NCI-H526 (cell line): ENCODE measurements around the gene PPT2.
"Not testable (repeated sequence)": the region's sequence is repeated elsewhere in the genome, so short reads cannot be mapped to it uniquely, and the experiment has no call there.

Experiments used
- DNase-seq, 2 experiments: peaks; one replicate each; lab custom pipeline; 2025; lab: John Stamatoyannopoulos, UW

PPT2 gene

GRCh38 chr6:32127409-32127716 lies 26.6 kb upstream of the PPT2 start:
- no peak for DNase-seq

DNA sequence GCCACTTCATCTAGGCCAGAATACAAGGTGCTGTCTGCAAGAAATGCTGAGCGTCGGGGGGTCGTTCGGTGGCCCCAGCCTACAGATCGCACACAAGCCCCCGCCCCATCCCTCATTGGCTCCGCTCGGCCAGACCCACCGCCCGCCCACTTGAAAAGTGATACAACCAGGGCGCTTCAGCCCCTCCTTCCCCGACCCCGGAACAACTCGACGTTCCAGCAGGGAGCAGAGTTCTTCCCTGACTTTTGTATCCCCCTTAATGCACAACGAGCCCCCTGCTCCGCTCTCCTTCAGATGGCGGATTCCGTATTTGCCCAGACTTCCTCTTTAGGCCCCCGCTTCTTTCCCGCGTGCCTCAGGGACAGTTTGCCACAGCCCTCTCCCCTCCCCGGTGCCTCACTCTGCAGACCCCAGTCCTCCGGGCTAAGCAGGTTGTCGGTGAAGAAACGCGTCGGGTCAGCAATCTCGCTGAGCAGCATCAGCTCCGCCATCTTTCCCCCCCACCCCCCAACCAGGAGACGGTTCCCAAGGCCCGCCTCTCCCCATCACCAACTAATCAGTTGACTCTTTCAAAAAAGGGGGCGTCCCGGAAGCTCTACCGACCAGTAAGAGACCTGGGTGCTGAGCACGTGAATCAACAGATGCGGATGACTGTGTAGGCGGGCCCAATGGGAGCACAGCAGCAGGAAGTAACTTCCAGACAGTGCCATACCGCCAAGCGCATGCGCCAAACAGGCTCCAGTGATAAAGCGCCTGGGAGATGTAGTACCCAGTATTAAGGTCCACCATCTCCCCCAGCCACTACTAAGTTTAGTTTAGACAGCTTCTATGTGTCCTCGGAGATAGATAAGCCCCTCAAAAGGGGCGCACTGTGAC lies 26.0 kb upstream of the PPT2 start, which contains the start of gene ATF6B:
Gene ATF6B (minus strand): TSS at position 530 of the 876 bp plus-strand sequence. CDS start 39 bp downstream, at position 491.
- peak; percentile 99 for DNase-seq

GRCh38 chr6:32128751-32129296 lies 25.1 kb upstream of the PPT2 start:
- DNase-seq: no peak

- no peak for DNase-seq
These were observed 24.4 kb upstream of the PPT2 start for GRCh38 chr6:32129297-32130088.

- no peak for DNase-seq
These were observed 22.4 kb upstream of the PPT2 start for GRCh38 chr6:32131439-32131948.

DNA sequence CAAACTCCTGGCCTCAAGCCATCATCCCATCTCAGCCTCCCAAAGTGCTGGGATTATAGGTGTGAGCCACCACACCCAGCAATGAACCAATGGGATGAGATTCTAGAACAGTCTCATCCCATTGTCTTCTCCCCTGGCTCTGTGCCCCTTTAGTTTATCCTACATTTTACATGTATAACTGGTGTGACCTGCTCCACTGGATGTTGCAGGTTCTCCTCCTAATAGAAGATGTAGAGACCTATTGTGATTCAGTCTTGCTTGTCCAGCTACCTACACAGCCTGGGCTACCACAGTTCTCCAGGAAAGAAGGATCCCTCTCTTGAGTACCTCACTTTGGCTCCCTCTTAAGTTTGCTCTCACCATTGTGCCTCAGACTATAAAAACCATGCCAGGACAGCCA lies 21.8 kb upstream of the PPT2 start:
- DNase-seq: no peak

DNA sequence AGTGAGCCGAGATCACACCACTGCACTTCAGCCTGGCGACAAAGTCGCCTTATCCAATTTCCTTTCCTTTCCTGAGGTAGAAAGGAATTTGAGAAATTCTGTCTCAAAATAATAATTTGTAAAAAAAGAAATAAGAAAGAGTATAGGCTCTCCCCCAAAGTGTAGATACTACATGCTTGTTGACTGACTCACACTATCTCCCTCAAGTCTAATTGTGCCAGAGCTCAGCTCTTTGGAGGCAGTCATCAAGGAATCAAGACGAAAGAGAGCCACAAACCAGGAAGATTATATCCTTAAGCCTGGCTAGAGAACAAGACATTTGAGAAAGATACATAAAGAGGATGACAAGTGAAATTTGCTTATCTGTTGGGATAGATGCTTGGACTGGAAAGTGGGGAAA lies 20.2 kb upstream of the PPT2 start:
- DNase-seq: no peak

DNA sequence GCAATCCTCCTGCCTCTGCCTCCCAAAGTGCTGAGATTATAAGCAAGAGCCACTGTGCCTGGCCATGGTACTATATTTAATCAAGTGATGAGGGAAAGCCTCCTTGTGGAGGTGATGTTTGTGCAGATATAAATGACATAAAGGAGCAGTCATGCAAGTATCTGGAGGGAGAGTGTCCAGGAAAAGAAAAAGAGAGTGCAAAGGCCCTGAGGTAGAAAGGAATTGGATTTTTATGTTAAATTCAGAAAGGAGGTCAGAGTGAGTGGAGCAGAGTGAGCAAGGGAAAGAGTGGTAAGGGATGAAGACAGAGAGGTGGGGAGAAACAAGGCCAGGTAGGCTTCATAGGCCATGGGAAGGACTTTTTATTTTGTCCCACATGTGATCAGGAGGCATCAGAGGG lies 16.5 kb upstream of the PPT2 start:
- DNase-seq: no peak

DNA sequence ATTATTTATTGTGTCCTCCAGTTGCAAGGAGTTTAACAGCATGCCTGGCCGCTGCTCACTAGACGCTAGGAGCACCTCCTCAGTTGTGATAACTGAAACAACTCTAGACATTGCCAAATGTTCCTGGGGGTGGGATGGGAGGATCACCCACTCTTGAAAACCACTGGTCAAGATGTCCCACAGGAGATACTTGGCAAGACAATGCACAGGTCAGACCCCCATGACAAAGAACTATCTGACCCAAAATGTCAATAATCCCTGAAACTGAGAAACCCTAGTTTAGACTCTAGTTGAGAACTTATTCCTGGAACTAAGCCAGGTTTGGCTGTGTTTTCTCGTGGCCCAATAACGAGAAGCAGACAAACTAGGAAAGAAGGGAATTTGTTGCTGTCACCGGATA lies 14.4 kb upstream of the PPT2 start:
- DNase-seq: no peak

DNA sequence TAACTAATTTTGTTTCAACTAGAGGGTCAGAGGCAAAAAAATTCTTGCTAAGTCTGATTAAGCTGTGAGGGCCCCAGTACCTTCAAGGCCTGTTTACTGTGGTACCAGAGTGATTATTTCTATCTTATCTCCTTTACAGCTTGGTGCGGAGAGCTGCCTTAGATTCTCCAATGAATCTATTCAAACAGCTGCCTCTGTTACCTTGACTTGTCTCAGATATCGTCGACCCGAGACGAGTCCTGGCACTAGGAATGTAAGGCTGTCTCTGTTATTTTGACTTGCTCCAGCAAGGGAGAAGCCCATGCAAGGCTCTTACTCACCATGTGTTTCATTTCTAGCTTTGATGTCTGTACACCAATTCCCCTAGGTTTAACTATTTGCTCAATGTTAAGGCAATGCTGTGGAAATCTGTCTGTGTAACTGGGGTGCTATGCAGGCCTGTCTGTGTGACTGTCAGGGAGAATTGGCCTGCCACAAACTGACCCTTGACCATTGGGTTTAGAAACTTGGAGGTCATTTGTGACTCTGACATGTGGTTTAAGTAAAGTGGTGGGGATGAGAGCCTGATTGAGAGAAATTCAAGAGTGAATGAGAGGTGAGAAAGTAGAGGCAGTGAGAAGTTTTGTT lies 13.4 kb upstream of the PPT2 start:
- no peak for DNase-seq

- DNase-seq: not testable (repeated sequence)
These were observed 9.7 kb upstream of the PPT2 start for GRCh38 chr6:32144238-32144637.

GRCh38 chr6:32146287-32146686 lies 7.7 kb upstream of the PPT2 start:
- no peak for DNase-seq

DNA sequence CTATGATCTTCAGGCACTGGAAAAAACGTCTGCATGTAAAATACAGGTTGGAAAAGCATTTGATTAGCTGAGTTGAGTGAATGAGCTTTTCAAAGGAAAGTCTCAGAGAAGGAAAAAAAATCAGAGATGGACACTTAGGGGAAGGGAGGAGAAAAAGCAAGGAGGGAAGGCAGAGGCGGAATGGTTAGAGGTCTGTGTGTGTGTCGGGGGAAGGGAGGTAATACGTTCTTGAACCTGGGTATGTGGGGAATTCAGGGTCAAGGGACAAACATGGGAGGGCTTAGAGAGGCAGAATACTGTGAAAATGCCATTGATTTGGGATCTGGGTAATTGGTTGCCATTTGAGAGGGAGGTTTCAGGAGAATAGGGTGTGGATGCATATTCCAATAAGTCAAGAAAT lies 7.3 kb upstream of the PPT2 start:
- no peak for DNase-seq

GRCh38 chr6:32147401-32148132 lies 6.4 kb upstream of the PPT2 start:
- DNase-seq: no peak

DNA sequence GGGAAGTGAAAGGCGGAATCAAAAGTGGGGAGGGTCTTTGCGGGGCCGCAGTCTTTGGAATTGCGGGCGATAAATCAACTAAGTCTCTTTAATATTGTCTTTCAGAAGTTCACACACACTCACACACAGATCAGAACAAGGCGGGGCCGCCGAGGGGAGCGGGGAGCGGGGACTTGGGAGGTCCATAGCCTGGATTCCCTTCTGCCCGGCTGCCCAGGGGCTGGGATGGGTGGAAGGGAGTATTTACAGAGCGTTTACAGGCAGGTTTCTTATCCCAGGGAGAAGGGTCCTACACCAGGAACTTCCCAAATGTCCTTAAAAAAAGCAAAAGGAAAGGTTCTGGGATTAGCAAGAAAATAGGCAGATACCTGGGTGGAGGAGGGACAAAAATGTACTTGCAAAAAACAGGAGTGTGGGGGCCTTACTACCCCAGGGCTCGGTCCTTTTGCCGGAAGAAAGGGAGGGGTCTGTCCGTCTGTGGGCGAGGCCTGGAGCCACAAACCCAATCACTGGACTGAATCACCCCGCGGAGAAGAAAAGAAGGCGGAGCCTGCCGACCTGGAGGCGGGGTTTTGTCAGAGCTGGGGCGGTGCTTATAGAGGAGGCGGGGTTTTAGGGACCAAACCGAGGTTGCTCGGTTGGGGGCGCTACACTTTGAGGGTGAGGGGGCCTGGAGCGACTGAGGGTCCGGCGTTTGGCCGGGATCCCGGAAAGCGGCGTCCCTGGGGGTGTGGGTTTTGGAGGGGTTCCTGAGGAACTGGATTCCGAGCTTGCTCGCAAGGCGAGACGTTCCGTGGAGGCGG lies 5.5 kb upstream of the PPT2 start:
- DNase-seq: no peak

DNA sequence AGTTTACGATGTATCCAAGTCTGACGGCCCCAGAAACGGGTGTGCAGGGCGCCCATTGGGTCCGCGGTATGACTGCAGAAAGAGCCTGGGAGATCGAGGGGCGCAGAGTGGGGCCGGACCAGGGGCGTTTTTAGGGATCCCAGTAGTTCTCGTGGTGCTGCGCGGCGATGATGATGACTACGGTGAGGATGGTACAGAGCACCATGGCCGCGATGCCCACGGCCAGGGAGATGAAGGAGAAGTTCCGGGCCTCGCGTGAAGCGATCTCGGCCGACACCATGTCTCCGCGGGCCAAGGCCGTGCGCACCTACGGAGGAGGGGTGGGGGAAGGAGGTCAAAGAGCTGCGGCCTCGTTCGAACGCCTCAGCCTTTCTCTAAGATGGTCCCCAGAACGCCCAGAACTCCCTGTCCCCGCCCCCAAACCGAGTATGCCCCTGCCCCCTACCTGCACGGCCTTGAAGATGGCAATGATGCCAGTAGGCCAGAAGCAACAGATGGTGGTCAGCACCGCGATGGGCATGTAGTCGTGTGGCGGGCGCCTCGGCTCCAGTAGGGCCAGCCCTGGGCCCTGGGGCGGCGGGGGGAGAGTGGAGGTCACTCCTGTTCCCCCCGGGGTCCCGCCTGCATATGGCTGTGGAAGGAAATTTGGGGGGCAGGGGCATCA lies 4.7 kb upstream of the PPT2 start:
- DNase-seq: no peak

DNA sequence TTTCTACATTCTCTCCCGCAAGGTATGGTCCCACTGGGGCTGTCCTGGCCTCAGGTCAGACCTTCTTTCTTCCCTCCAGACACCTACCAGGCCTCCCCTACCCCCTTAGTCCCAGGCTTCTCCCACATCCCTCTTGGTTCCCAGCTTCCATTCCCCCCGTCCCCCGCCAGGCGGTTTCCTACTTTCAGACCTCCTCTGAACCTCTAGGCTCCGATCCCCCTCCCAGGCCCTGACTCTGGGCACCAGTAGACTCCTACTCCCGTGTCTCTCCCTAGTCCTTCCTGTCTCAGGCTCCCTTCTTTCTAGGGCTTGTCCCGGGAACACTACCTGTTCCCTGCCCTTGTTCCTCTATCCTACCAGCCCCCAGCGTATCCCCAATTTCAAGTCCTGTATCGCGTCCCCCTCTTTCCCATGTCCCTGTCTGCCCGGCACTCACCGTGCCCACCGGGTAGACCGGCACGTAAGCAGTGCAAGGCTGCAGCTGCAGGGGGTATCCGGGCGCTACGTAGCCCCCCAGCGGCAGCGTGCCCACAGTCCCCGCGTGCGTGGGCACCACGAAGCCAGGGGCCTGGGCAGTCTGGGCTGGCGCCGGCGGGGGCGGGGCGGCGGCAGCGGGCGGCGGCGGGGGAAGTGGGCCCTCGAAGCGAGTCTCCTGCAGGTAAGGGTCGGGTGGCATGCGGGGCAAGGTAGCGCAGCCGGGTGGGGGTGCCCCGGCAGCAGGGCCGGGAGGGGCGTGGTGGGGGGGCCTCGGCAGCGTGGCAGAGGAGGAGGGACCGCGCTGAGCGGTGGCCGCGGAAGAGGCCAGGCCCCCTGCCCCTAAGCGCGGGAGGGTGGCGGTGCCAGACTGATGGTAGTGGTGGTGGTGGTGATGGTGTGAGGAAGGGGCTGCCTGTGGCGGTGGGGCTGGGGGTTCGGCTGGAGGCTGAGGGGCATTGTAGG lies 3.7 kb upstream of the PPT2 start:
- no peak for DNase-seq

- DNase-seq: no peak
These were observed 2.6 kb upstream of the PPT2 start for GRCh38 chr6:32151181-32151862.
